ENCODE results near the gene BAHCC1.
A peak's percentile ranks its signal among the peaks of the same experiment; 100 is the strongest.

GRCh38 chr17:81409190-81409935, 14.1 kb downstream of the BAHCC1 start:
- TF ChIP-seq MNT (conservative IDR thresholded peaks at IDR 0.05) (peak; percentile 69 to 79), POLR2AphosphoS5 (IDR thresholded peaks at IDR 0.05; ENCODE audit: control insufficient read depth, insufficient read depth, low read depth, low read length) (no peak), ZNF431 (CRISPR knock-in tag; IDR thresholded peaks at IDR 0.05) (no peak), CBX8 (IDR thresholded peaks at IDR 0.05; ENCODE audit: borderline replicate concordance, extremely low read depth, low read depth, low read length, poor library complexity, severe bottlenecking) (no peak), CTCF (IDR thresholded peaks at IDR 0.05 in 2 of 3, conservative IDR thresholded peaks at IDR 0.05 in 1 of 3; ENCODE audit: insufficient read depth in 2 of 3, low read depth in 1 of 3, low read length in 3 of 3) (peak; percentile 56 to 83 (median 67)), MXI1 (IDR thresholded peaks at IDR 0.05; ENCODE audit: low read depth, low read length) (no peak), CHD2 (IDR thresholded peaks at IDR 0.05; ENCODE audit: low read depth, low read length) (no peak), REST (IDR thresholded peaks at IDR 0.05; ENCODE audit: borderline replicate concordance) (peak; percentile 48), REST (CRISPR knock-in tag; IDR thresholded peaks at IDR 0.05; ENCODE audit: low read depth) (no peak), NR4A1 (CRISPR knock-in tag; IDR thresholded peaks at IDR 0.05) (no peak), NR4A1 (tag; IDR thresholded peaks at IDR 0.05) (no peak)
